Fibroblast of pulmonary artery (primary cell): ENCODE measurements around the gene OGN.

Source experiments
- DNase-seq: peaks from one replicate; pipeline ENCODE4 v3.0.0-alpha.2; 2010; ENCODE audit warnings: low read depth
- H3K4me3 ChIP-seq: replicated peaks from 2 replicates; pipeline ENCODE4 v1.5.1; 2011; ENCODE audit warnings: low read depth, mild to moderate bottlenecking, control low read depth, low read length, moderate library complexity
- TF ChIP-seq, protein P1 (sequence below): IDR thresholded peaks from 2 replicates; pipeline ENCODE4 v1.5.1; 2011; ENCODE audit warnings: mild to moderate bottlenecking, control low read depth, low read length, inconsistent platforms; ENCODE audit errors: missing control alignments

Gene OGN

DNA sequence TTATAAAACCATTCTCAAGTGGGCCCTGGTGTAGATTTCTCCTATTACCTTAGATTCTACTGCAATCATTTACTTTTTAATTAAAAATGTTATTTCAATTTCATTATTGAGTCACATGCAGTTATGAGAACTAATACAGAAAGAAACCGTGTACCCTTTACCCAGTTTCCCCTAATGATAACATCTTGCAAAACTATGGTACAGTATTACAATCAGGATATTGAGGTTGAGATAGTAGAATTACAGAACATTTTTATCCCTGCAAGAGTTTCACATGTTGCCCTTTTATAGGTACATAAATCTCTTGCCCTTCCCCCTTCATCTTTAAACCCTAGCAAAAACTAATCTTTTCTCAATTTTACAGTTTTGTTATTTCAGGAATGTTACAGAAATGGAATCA lies 30.9 kb upstream of the OGN start:
- H3K4me3 ChIP-seq, result no peak overlapping the region
- TF ChIP-seq, protein P1, sequence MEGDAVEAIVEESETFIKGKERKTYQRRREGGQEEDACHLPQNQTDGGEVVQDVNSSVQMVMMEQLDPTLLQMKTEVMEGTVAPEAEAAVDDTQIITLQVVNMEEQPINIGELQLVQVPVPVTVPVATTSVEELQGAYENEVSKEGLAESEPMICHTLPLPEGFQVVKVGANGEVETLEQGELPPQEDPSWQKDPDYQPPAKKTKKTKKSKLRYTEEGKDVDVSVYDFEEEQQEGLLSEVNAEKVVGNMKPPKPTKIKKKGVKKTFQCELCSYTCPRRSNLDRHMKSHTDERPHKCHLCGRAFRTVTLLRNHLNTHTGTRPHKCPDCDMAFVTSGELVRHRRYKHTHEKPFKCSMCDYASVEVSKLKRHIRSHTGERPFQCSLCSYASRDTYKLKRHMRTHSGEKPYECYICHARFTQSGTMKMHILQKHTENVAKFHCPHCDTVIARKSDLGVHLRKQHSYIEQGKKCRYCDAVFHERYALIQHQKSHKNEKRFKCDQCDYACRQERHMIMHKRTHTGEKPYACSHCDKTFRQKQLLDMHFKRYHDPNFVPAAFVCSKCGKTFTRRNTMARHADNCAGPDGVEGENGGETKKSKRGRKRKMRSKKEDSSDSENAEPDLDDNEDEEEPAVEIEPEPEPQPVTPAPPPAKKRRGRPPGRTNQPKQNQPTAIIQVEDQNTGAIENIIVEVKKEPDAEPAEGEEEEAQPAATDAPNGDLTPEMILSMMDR, result no peak

DNA sequence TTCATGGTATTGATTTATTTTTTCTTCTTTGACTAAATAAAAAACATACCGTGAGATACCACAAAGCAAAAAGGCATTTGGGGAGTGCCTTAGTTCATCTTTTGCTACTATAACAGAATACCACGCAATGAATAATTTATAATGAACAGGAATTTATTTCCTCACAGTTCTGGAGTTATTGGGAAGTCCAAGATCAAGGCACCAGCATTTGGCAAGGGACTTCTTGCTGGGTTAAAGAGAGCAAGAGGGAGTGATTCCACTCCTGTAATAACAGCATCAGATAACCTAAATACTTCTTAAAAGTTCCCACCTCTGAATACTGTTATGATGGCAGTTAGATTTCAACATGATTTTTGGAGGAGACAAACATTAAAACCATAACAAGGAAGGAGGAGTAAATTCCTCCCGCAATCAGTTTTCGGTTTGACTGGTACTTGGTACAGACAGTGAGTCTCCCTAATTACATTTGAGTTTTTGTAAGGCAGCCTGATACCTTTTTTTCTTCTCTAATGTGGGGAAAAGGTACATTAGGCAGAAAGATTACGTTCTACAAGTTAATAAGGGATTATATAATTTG lies 28.7 kb upstream of the OGN start:
- DNase-seq, result no peak
- TF ChIP-seq, protein P1, result no peak

More for the DNA sequence above, 30.9 kb upstream of the OGN start:
- DNase-seq, result no peak

DNA sequence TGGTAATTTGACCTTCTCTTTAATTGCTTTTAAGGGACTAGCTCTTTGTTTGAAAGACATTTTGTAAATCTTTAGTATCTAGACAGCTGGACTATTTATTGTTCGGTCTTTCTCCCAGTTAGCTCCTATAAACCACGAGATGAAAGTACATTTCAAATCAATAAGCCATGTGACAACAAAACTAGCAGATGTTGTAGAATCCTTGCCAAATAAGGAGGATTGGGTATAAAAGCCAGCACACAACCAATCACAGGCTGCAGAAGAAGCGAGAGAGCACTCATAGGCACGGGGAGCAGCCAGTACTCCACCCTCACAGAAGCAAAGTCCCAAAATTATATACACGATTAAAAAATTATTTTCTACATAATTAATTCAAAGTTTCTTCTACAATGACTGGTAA lies 28.0 kb upstream of the OGN start:
- H3K4me3 ChIP-seq, result no peak overlapping the region
- no peak for DNase-seq
- TF ChIP-seq, protein P1, result no peak

More for the DNA sequence above, 28.7 kb upstream of the OGN start:
- H3K4me3 ChIP-seq, result no peak overlapping the region

DNA sequence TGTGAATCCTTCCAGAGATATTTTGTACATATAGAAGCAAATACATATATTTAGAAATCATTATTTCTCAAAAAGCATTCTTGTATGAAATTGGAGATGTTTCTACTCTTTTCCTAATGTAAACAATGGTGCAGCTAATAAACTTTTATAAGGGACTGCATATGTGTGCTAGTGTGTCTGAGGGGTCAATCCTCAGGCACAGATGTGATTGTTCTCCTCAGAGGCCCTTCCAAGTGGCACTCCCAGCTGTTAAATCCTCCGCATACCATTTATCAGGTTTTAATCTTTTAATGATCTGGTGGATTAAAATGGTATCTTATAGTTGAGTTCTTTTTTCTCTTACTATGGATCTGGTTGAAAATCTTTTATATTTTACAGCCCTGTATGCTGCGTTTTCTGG lies 25.5 kb upstream of the OGN start:
- H3K4me3 ChIP-seq, result no peak overlapping the region
- TF ChIP-seq, protein P1, result no peak
- DNase-seq, result no peak

DNA sequence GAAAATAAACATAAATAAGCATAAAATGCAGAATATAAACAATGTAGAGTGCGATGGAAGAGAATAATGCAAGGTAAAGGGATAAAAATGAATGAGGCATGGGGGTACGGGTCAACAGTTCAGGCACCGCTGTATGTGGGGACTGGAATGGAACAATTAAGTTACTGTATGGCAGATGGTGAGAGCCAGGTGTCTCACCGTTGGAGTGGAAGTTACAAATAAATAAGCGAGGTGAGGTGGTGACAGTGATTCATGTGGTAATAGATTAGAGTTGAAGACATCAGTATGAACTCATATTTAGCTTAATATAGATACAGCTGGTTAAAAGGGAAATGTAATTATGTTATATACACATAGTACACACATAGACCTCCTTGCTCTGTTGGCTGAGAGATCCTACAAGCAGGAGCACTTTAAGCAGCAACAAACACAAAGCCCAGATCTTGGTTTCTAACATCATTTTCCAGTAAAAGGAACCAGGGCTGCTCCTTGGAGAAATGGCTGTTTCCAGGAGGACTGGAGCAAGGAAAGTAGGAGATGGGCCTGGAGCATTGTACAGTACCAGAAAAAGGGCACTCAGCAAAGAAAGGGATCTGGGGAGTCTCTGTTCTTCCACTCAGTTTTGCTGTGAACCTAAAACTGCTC lies 22.2 kb upstream of the OGN start:
- TF ChIP-seq, protein P1, result no peak
- no peak for DNase-seq
- no peak overlapping the region for H3K4me3 ChIP-seq

DNA sequence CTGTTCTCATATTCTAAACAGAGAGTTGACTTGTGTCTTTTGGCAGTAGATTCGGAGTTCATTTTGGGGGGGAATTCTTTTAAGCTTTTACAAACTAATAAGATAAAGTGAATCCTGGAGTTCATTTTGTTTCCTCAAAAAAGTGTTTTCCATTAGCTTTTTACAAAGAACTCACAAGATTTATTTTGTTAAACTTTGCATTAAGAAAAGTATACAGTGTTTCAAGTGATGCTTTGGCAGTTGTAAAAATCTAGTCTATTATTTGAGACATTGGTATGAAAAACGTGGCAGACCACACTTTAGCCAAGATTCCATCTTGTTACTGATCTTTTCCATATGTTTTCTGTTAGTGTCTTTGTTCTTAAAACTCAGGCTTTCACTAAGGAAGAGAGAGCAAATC lies 21.1 kb upstream of the OGN start:
- no peak overlapping the region for H3K4me3 ChIP-seq
- DNase-seq, result peak; percentile 35
- TF ChIP-seq, protein P1, result no peak

DNA sequence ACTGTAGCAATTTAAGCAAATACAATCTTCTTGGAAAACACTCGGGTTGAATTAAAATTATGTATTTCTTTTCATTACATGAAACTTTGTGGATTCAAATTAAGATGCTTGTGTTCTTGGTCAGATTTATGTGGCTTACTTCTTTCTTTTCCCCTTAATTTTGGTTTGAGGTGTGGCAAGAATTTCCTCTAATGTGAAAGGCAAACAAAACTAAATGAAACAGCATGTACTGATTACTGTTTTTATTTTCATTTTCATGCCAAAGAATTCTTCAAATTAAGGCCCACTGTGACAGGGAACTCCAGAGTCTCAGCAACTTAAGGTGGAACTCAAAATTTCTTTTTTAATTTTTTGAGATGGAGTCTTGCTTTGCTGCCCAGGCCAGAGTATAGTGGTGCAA lies 20.0 kb upstream of the OGN start, which contains the start of gene OMD:
TSS of gene OMD (minus strand) at position 132 of the 400 bp plus-strand sequence. CDS start 6,913 bp downstream, outside the sequence.
- DNase-seq, result no peak
- TF ChIP-seq, protein P1, result no peak
- no peak within 1 kb of the TSS for H3K4me3 ChIP-seq
